Measurements from ENCODE around the gene CDH23.

Gene CDH23

GRCh38 chr10:71575934-71576801 is 179.4 kb downstream of the CDH23 start:
- Histone ChIP-seq H3K9me3 (no peaks in the 10 kb centered on the region), H3K4me3 (ENCODE audit: low read depth in 1 of 2, low read length in 1 of 2) (no peak overlapping the region), H3K27ac (no peak overlapping the region), H3K27me3 (no peaks in the 10 kb centered on the region), H3K36me3 (no peaks in the 10 kb centered on the region), H3K4me1 (ENCODE audit: control insufficient read depth in 1 of 2, insufficient read depth in 1 of 2, low read depth in 1 of 2, low read length in 1 of 2) (no peaks in the 10 kb centered on the region)
- TF ChIP-seq CTCF (IDR thresholded peaks at IDR 0.05): no peak

GRCh38 chr10:71576842-71577241 is 180.1 kb downstream of the CDH23 start:
- Histone ChIP-seq H3K9me3 (no peaks in the 10 kb centered on the region), H3K4me1 (ENCODE audit: control insufficient read depth in 1 of 2, insufficient read depth in 1 of 2, low read depth in 1 of 2, low read length in 1 of 2) (no peaks in the 10 kb centered on the region), H3K27ac (no peak overlapping the region), H3K27me3 (no peaks in the 10 kb centered on the region), H3K36me3 (no peaks in the 10 kb centered on the region), H3K4me3 (ENCODE audit: low read depth in 1 of 2, low read length in 1 of 2) (no peak overlapping the region)
- TF ChIP-seq CTCF (IDR thresholded peaks at IDR 0.05): no peak

GRCh38 chr10:71577345-71577744 is 180.6 kb downstream of the CDH23 start:
- Histone ChIP-seq H3K36me3 (no peaks in the 10 kb centered on the region), H3K4me1 (ENCODE audit: control insufficient read depth in 1 of 2, insufficient read depth in 1 of 2, low read depth in 1 of 2, low read length in 1 of 2) (no peaks in the 10 kb centered on the region), H3K27ac (no peak overlapping the region), H3K9me3 (no peaks in the 10 kb centered on the region), H3K27me3 (no peaks in the 10 kb centered on the region), H3K4me3 (ENCODE audit: low read depth in 1 of 2, low read length in 1 of 2) (no peak overlapping the region)
- no peak for TF ChIP-seq CTCF (IDR thresholded peaks at IDR 0.05)

GRCh38 chr10:71578069-71578468 is 181.3 kb downstream of the CDH23 start:
- no peak for TF ChIP-seq CTCF (IDR thresholded peaks at IDR 0.05)
- H3K27me3 ChIP-seq: no peaks in the 10 kb centered on the region
- no peaks in the 10 kb centered on the region for H3K36me3 ChIP-seq
- H3K4me1 ChIP-seq (ENCODE audit: control insufficient read depth in 1 of 2, insufficient read depth in 1 of 2, low read depth in 1 of 2, low read length in 1 of 2): no peaks in the 10 kb centered on the region
- no peaks in the 10 kb centered on the region for H3K9me3 ChIP-seq
- no peak overlapping the region for H3K4me3 ChIP-seq (ENCODE audit: low read depth in 1 of 2, low read length in 1 of 2)
- H3K27ac ChIP-seq: no peak overlapping the region

GRCh38 chr10:71579668-71580067 is 182.9 kb downstream of the CDH23 start:
- H3K27me3 ChIP-seq: no peaks in the 10 kb centered on the region
- no peaks in the 10 kb centered on the region for H3K4me1 ChIP-seq (ENCODE audit: control insufficient read depth in 1 of 2, insufficient read depth in 1 of 2, low read depth in 1 of 2, low read length in 1 of 2)
- TF ChIP-seq CTCF (IDR thresholded peaks at IDR 0.05): no peak
- H3K9me3 ChIP-seq: no peaks in the 10 kb centered on the region
- no peak overlapping the region for H3K4me3 ChIP-seq (ENCODE audit: low read depth in 1 of 2, low read length in 1 of 2)
- no peaks in the 10 kb centered on the region for H3K36me3 ChIP-seq
- no peak overlapping the region for H3K27ac ChIP-seq

All from neutrophil (primary cell).